ENCODE data around the gene THOC3.
"Not testable (repeated sequence)": the region's sequence is repeated elsewhere in the genome, so short reads cannot be mapped to it uniquely, and the experiment has no call there.

DNA sequence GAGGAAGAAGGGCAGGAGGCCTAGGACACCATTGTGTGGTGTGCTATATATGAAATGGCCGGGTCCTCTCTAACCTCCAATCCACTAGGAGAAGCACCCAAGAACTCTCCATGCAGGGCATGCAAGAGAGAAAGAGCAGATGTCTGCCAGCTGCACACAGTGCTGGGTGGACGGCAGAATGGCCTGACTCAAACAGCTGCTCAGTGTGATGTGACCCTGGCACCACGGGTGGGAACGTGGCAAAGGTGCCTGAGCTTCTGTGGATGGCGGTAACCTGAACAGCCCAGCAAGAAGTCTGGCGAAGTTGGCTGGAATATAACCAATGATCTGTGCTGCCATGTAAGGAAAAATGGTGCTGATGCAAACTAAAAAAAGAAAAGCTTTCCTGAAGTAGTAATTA is 46.2 kb upstream of the THOC3 start:
- TF ChIP-seq, protein P1, sequence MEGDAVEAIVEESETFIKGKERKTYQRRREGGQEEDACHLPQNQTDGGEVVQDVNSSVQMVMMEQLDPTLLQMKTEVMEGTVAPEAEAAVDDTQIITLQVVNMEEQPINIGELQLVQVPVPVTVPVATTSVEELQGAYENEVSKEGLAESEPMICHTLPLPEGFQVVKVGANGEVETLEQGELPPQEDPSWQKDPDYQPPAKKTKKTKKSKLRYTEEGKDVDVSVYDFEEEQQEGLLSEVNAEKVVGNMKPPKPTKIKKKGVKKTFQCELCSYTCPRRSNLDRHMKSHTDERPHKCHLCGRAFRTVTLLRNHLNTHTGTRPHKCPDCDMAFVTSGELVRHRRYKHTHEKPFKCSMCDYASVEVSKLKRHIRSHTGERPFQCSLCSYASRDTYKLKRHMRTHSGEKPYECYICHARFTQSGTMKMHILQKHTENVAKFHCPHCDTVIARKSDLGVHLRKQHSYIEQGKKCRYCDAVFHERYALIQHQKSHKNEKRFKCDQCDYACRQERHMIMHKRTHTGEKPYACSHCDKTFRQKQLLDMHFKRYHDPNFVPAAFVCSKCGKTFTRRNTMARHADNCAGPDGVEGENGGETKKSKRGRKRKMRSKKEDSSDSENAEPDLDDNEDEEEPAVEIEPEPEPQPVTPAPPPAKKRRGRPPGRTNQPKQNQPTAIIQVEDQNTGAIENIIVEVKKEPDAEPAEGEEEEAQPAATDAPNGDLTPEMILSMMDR (IDR thresholded peaks at IDR 0.05; ENCODE audit: low read depth, low read length): not testable (repeated sequence)
- TF ChIP-seq EZH2phosphoT487 (IDR thresholded peaks at IDR 0.05; ENCODE audit: low read depth): not testable (repeated sequence)
